Measurements from ENCODE around the gene SLC13A4. TPM values are rescaled to one million over a fixed set of nuclear protein-coding genes. Genes with fewer than 3 reads are reported as not detected.

SLC13A4 gene
- total and polyA plus RNA-seq, 2 of the 13 experiments (the other 11 are each of a cell fraction or from before 2014, with no cell fraction given), result 0.04 TPM; not detected in 1

GRCh38 chr7:135662373-135663114, 65.4 kb downstream of the SLC13A4 start, which contains the start of gene STMP1 (continued):
- TF ChIP-seq ZNF546 (CRISPR knock-in tag; conservative IDR thresholded peaks at IDR 0.05) (peak; percentile 67), E2F1 (CRISPR knock-in tag; IDR thresholded peaks at IDR 0.05) (peak; percentile 65; the same call in 1 of the 2 replicates), HDAC6 (IDR thresholded peaks at IDR 0.05; ENCODE audit: low read depth, low read length) (no peak), HNRNPL (IDR thresholded peaks at IDR 0.05; ENCODE audit: low read depth, low read length) (0 out of 2 replicates have a peak, but pooled peaks have one; percentile 41), ZNF704 (CRISPR knock-in tag; IDR thresholded peaks at IDR 0.05; ENCODE audit: borderline replicate concordance) (peak; percentile 63; the same call in 1 of the 2 replicates), SETDB1 (CRISPR knock-in tag; IDR thresholded peaks at IDR 0.05; ENCODE audit: borderline replicate concordance) (no peak), WIZ (CRISPR knock-in tag; IDR thresholded peaks at IDR 0.05) (peak; percentile 90; the same call in 1 of the 2 replicates), ZNF180 (CRISPR knock-in tag; IDR thresholded peaks at IDR 0.05; ENCODE audit: borderline replicate concordance, low read depth) (0 out of 2 replicates have a peak, but pooled peaks have one; percentile 60), ZNF629 (CRISPR knock-in tag; conservative IDR thresholded peaks at IDR 0.05) (peak; percentile 17; the same call in 1 of the 2 replicates), ZNF264 (CRISPR knock-in tag; IDR thresholded peaks at IDR 0.05) (peak; percentile 82), PBX3 (CRISPR knock-in tag; IDR thresholded peaks at IDR 0.05; ENCODE audit: borderline replicate concordance) (peak; percentile 64), MTF1 (CRISPR knock-in tag; IDR thresholded peaks at IDR 0.05) (peak; percentile 41; the same call in 1 of the 2 replicates), ZBTB42 (CRISPR knock-in tag; IDR thresholded peaks at IDR 0.05) (no peak; the same call in 1 of the 2 replicates), HDAC2 (CRISPR knock-in tag; IDR thresholded peaks at IDR 0.05) (peak; percentile 58; the same call in 1 of the 2 replicates), PRMT3 (CRISPR knock-in tag; IDR thresholded peaks at IDR 0.05; ENCODE audit: borderline replicate concordance, low read depth) (0 out of 2 replicates have a peak, but pooled peaks have one; percentile 28), ZNF557 (CRISPR knock-in tag; IDR thresholded peaks at IDR 0.05) (0 out of 2 replicates have a peak, but pooled peaks have one; percentile 65), ZKSCAN8 (CRISPR knock-in tag; IDR thresholded peaks at IDR 0.05; ENCODE audit: borderline replicate concordance) (peak; percentile 13; the same call in 1 of the 2 replicates), ZNF143 (CRISPR knock-in tag; IDR thresholded peaks at IDR 0.05) (peak; percentile 72), AGO2 (optimal IDR thresholded peaks at IDR 0.05; ENCODE audit: low read depth, low read length) (peak; percentile 76)
- TF ChIP-seq, protein P1, sequence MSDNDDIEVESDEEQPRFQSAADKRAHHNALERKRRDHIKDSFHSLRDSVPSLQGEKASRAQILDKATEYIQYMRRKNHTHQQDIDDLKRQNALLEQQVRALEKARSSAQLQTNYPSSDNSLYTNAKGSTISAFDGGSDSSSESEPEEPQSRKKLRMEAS (IDR thresholded peaks at IDR 0.05), result peak; percentile 84
- TF ChIP-seq, protein P2, sequence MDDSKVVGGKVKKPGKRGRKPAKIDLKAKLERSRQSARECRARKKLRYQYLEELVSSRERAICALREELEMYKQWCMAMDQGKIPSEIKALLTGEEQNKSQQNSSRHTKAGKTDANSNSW (CRISPR knock-in tag; IDR thresholded peaks at IDR 0.05; ENCODE audit: borderline replicate concordance), result no peak; the same call in 1 of the 2 replicates
- TF ChIP-seq, protein P3, sequence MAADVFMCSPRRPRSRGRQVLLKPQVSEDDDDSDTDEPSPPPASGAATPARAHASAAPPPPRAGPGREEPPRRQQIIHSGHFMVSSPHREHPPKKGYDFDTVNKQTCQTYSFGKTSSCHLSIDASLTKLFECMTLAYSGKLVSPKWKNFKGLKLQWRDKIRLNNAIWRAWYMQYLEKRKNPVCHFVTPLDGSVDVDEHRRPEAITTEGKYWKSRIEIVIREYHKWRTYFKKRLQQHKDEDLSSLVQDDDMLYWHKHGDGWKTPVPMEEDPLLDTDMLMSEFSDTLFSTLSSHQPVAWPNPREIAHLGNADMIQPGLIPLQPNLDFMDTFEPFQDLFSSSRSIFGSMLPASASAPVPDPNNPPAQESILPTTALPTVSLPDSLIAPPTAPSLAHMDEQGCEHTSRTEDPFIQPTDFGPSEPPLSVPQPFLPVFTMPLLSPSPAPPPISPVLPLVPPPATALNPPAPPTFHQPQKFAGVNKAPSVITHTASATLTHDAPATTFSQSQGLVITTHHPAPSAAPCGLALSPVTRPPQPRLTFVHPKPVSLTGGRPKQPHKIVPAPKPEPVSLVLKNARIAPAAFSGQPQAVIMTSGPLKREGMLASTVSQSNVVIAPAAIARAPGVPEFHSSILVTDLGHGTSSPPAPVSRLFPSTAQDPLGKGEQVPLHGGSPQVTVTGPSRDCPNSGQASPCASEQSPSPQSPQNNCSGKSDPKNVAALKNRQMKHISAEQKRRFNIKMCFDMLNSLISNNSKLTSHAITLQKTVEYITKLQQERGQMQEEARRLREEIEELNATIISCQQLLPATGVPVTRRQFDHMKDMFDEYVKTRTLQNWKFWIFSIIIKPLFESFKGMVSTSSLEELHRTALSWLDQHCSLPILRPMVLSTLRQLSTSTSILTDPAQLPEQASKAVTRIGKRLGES (CRISPR knock-in tag; IDR thresholded peaks at IDR 0.05; ENCODE audit: borderline replicate concordance), result peak; percentile 80; the same call in 1 of the 2 replicates

Data from HepG2 (cell line).